ENCODE data around the gene ARHGAP29.

DNA sequence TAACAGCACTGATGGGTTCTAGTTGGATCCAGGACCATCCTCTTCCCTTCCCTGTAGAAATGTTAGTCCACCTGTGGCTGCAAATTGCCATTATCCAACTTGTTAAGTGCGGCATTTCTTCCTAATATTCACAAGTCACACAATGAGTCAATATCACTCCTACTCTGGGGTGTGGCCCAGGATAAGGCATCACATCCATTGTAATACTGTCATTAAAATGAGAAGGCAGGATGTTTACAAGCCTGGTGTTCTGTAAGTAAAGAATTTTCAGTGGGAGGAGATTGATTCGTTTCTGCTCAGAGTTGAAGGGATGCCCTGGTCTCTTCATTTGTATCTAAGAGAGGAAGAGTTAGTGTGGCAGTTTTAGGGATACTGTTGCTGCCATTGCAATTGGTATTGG lies 18.1 kb upstream of the ARHGAP29 start:
- TF ChIP-seq NR3C1 (IDR thresholded peaks at IDR 0.05) = no peak
- TF ChIP-seq, protein P1, sequence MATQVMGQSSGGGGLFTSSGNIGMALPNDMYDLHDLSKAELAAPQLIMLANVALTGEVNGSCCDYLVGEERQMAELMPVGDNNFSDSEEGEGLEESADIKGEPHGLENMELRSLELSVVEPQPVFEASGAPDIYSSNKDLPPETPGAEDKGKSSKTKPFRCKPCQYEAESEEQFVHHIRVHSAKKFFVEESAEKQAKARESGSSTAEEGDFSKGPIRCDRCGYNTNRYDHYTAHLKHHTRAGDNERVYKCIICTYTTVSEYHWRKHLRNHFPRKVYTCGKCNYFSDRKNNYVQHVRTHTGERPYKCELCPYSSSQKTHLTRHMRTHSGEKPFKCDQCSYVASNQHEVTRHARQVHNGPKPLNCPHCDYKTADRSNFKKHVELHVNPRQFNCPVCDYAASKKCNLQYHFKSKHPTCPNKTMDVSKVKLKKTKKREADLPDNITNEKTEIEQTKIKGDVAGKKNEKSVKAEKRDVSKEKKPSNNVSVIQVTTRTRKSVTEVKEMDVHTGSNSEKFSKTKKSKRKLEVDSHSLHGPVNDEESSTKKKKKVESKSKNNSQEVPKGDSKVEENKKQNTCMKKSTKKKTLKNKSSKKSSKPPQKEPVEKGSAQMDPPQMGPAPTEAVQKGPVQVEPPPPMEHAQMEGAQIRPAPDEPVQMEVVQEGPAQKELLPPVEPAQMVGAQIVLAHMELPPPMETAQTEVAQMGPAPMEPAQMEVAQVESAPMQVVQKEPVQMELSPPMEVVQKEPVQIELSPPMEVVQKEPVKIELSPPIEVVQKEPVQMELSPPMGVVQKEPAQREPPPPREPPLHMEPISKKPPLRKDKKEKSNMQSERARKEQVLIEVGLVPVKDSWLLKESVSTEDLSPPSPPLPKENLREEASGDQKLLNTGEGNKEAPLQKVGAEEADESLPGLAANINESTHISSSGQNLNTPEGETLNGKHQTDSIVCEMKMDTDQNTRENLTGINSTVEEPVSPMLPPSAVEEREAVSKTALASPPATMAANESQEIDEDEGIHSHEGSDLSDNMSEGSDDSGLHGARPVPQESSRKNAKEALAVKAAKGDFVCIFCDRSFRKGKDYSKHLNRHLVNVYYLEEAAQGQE (IDR thresholded peaks at IDR 0.05) = no peak
- no peak for TF ChIP-seq CHD2 (IDR thresholded peaks at IDR 0.05; ENCODE audit: low read length, partially characterized antibody)
- no peak for TF ChIP-seq MAFK (IDR thresholded peaks at IDR 0.05; ENCODE audit: partially characterized antibody)
- TF ChIP-seq, protein P2, sequence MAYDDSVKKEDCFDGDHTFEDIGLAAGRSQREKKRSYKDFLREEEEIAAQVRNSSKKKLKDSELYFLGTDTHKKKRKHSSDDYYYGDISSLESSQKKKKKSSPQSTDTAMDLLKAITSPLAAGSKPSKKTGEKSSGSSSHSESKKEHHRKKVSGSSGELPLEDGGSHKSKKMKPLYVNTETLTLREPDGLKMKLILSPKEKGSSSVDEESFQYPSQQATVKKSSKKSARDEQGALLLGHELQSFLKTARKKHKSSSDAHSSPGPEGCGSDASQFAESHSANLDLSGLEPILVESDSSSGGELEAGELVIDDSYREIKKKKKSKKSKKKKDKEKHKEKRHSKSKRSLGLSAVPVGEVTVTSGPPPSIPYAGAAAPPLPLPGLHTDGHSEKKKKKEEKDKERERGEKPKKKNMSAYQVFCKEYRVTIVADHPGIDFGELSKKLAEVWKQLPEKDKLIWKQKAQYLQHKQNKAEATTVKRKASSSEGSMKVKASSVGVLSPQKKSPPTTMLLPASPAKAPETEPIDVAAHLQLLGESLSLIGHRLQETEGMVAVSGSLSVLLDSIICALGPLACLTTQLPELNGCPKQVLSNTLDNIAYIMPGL (CRISPR knock-in tag; IDR thresholded peaks at IDR 0.05; ENCODE audit: borderline replicate concordance) = no peak
- TF ChIP-seq, protein P3, sequence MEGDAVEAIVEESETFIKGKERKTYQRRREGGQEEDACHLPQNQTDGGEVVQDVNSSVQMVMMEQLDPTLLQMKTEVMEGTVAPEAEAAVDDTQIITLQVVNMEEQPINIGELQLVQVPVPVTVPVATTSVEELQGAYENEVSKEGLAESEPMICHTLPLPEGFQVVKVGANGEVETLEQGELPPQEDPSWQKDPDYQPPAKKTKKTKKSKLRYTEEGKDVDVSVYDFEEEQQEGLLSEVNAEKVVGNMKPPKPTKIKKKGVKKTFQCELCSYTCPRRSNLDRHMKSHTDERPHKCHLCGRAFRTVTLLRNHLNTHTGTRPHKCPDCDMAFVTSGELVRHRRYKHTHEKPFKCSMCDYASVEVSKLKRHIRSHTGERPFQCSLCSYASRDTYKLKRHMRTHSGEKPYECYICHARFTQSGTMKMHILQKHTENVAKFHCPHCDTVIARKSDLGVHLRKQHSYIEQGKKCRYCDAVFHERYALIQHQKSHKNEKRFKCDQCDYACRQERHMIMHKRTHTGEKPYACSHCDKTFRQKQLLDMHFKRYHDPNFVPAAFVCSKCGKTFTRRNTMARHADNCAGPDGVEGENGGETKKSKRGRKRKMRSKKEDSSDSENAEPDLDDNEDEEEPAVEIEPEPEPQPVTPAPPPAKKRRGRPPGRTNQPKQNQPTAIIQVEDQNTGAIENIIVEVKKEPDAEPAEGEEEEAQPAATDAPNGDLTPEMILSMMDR (IDR thresholded peaks at IDR 0.05) = no peak
- TF ChIP-seq BCL3 (IDR thresholded peaks at IDR 0.05) = no peak
- no peak for TF ChIP-seq SREBF2 (IDR thresholded peaks at IDR 0.05)
- no peak for TF ChIP-seq POLR2A (IDR thresholded peaks at IDR 0.05; ENCODE audit: low read length)
- TF ChIP-seq ZFP36 (IDR thresholded peaks at IDR 0.05; ENCODE audit: borderline replicate concordance, partially characterized antibody) = no peak
- TF ChIP-seq RAD21 (conservative IDR thresholded peaks at IDR 0.05 in 1 of 2, IDR thresholded peaks at IDR 0.05 in 1 of 2) = no peak
- no peak for TF ChIP-seq CBX8 (IDR thresholded peaks at IDR 0.05)
- no peak for TF ChIP-seq EP300 (IDR thresholded peaks at IDR 0.05)
